Endothelial cell of umbilical vein (primary cell): Measurements from ENCODE around the gene ATP8A1. TPM values are rescaled to one million over a fixed set of nuclear protein-coding genes. Genes with fewer than 3 reads are reported as not detected.

ENCODE experiments used
- Bru-seq: library from RNA; stranded (reverse); fragments of 400-500 nt; gene quantifications from one replicate; lab custom pipeline; 2021; lab: Mats Ljungman, UMichigan
- BruChase-seq, 2 experiments: library from RNA; stranded (reverse); fragments of 400-500 nt; gene quantifications; one replicate each; lab custom pipeline; 2021; lab: Mats Ljungman, UMichigan
- BruUV-seq: library from RNA; stranded (reverse); fragments of 400-500 nt; replicated peaks from 2 replicates; lab custom pipeline; 2021; lab: Mats Ljungman, UMichigan
- CTCF ChIA-PET: fragments of 300-600, 350-600 bp; sonication (Branson Sonifier 250); formaldehyde crosslinking; loops from one replicate; lab custom pipeline; 2021; ENCODE audit warnings: antibody characterized with exemption, inconsistent platforms; lab: Charles Lee
- POLR2A ChIA-PET: fragments of 300-600, 350-600 bp; sonication (Branson Sonifier 250); formaldehyde crosslinking; loops from one replicate; lab custom pipeline; 2021; ENCODE audit warnings: antibody characterized with exemption, inconsistent platforms; lab: Charles Lee
- DNase-seq: peaks from one replicate; pipeline ENCODE4 v3.0.0-alpha.2; 2011; ENCODE audit warnings: low read depth, low spot score
- FAIRE-seq: peaks from 2 replicates; lab custom pipeline; 2011; peaks lifted over from hg19 to GRCh38; lab: Jason Lieb, UNC
- H2AFZ ChIP-seq: 2 replicates; pipeline ENCODE4 v1.6.0; 2012; ENCODE audit warnings: low read depth, low read length, control low read depth, inconsistent platforms
- H3K27ac ChIP-seq: 2 replicates; pipeline ENCODE4 v1.5.1; 2011; ENCODE audit warnings: low read depth, mild to moderate bottlenecking, control low read depth, low read length, moderate library complexity; ENCODE audit not compliant: insufficient read depth
- H3K27me3 ChIP-seq, 2 experiments: 2 replicates each; pipeline versions ENCODE4 v1.6.0 to v1.6.1; 2011; ENCODE audit warnings: low read length in 2 of 2, mixed read lengths in 1 of 2; ENCODE audit not compliant: control insufficient read depth in 2 of 2, insufficient read depth in 2 of 2
- H3K36me3 ChIP-seq, 2 experiments: 2 replicates in 1 of 2; 3 replicates in 1 of 2; pipeline ENCODE4 v1.5.1; 2011; ENCODE audit warnings: low read length in 2 of 2, mild to moderate bottlenecking in 1 of 2, moderate library complexity in 1 of 2; ENCODE audit not compliant: control insufficient read depth in 2 of 2, insufficient read depth in 2 of 2; ENCODE audit errors: extremely low read depth in 1 of 2
- H3K4me1 ChIP-seq: 3 replicates; pipeline ENCODE4 v1.5.1; 2011; ENCODE audit warnings: mild to moderate bottlenecking, low read length; ENCODE audit not compliant: control insufficient read depth, insufficient read depth; ENCODE audit errors: extremely low read depth
- H3K4me2 ChIP-seq: 2 replicates; pipeline ENCODE4 v1.6.1; 2011; ENCODE audit warnings: low read length, control low read depth, mixed read lengths; ENCODE audit not compliant: insufficient read depth
- H3K4me3 ChIP-seq, 3 experiments: fragments of 200-600 bp in 1 of 3; sonication (generic), shearing (Covaris generic) in 1 of 3; replicated peaks in 1 of 3; 2 replicates each; pipeline ENCODE4 v1.5.1; 2011 to 2016; ENCODE audit warnings: control low read depth in 3 of 3, low read length in 3 of 3, mild to moderate bottlenecking in 2 of 3, inconsistent platforms in 1 of 3, low read depth in 1 of 3, moderate library complexity in 1 of 3; ENCODE audit not compliant: insufficient read depth in 1 of 3
- H3K79me2 ChIP-seq: 2 replicates; pipeline ENCODE4 v1.6.0; 2012; ENCODE audit warnings: low read length, inconsistent platforms; ENCODE audit not compliant: control insufficient read depth, insufficient read depth
- H3K9ac ChIP-seq: replicated peaks from 2 replicates; pipeline ENCODE3; 2011; ENCODE audit warnings: low read length, control low read depth; ENCODE audit not compliant: insufficient read depth; ENCODE audit errors: extremely low read depth
- H3K9me1 ChIP-seq: replicated peaks from 3 replicates; pipeline ENCODE4 v1.6.0; 2011; ENCODE audit warnings: mild to moderate bottlenecking, low read length; ENCODE audit not compliant: control insufficient read depth, insufficient read depth; ENCODE audit errors: extremely low read depth
- H3K9me3 ChIP-seq: replicated peaks from 2 replicates; pipeline ENCODE4 v1.5.1; 2012; ENCODE audit warnings: low read length, inconsistent platforms; ENCODE audit not compliant: control insufficient read depth, insufficient read depth
- H4K20me1 ChIP-seq: replicated peaks from 2 replicates; pipeline ENCODE3; 2011; ENCODE audit warnings: mild to moderate bottlenecking, low read length; ENCODE audit not compliant: control insufficient read depth, insufficient read depth; ENCODE audit errors: extremely low read depth
- CTCF ChIP-seq, 2 donors: IDR thresholded peaks; 1 replicate in 1 of 2; 2 replicates in 1 of 2; pipeline ENCODE4 v1.5.1; 2011; ENCODE audit warnings: low read length in 2 of 2, mild to moderate bottlenecking in 2 of 2, moderate library complexity in 2 of 2, control low read depth in 1 of 2, inconsistent platforms in 1 of 2, low read depth in 1 of 2; ENCODE audit not compliant: insufficient read depth in 1 of 2; ENCODE audit errors: extremely low read depth in 1 of 2
- EZH2 ChIP-seq: IDR thresholded peaks from 2 replicates; pipeline ENCODE4 v1.6.1; 2012; ENCODE audit warnings: borderline replicate concordance, low read depth, mild to moderate bottlenecking, moderate library complexity, low read length, inconsistent platforms; ENCODE audit not compliant: severe bottlenecking
- FOS ChIP-seq: IDR thresholded peaks from 2 replicates; pipeline ENCODE4 v1.6.1; 2011; ENCODE audit warnings: mild to moderate bottlenecking, low read length, moderate library complexity, borderline replicate concordance; ENCODE audit not compliant: insufficient read depth
- GATA2 ChIP-seq: IDR thresholded peaks from 2 replicates; pipeline ENCODE4 v1.7.0; 2011; ENCODE audit warnings: low read depth, mild to moderate bottlenecking, moderate library complexity, mixed read lengths, low read length; ENCODE audit not compliant: insufficient read length, insufficient read depth
- JUN ChIP-seq: IDR thresholded peaks from 2 replicates; pipeline ENCODE4 v1.6.1; 2011; ENCODE audit warnings: borderline replicate concordance, low read depth; ENCODE audit not compliant: insufficient read length, insufficient read depth
- MAX ChIP-seq: IDR thresholded peaks from 2 replicates; pipeline ENCODE4 v1.6.1; 2011; ENCODE audit not compliant: insufficient read depth, insufficient read length
- MYC ChIP-seq: IDR thresholded peaks from one replicate; pipeline ENCODE4 v1.6.1; 2011; ENCODE audit warnings: mild to moderate bottlenecking, low read depth, low read length
- POLR2A ChIP-seq: IDR thresholded peaks from 2 replicates; pipeline ENCODE4 v1.6.1; 2012; ENCODE audit warnings: low read depth, mild to moderate bottlenecking, control low read depth, low read length
- POLR2AphosphoS5 ChIP-seq: IDR thresholded peaks from 2 replicates; pipeline ENCODE4 v1.6.1; 2012; ENCODE audit warnings: low read depth, mild to moderate bottlenecking, control low read depth, low read length, moderate library complexity; ENCODE audit not compliant: insufficient read depth
- dilution Hi-C: fragments of 300-500 bp; cut with MboI; formaldehyde crosslinking; loops from one replicate; pipeline ENCODE4 v1.15.0; 2019; ENCODE audit warnings: low sequenced_read_pairs; ENCODE audit not compliant: extremely low pct_ligation_motif_present
- intact Hi-C: fragments of 100-400 bp; cut with micrococcal nuclease; formaldehyde crosslinking; loops from one replicate; pipeline ENCODE4 v1.10.0; 2022
- long read RNA-seq: library from polyadenylated mRNA; stranded (forward); transcript quantifications from one replicate; pipeline ENCODE4 v2.0.0, GENCODE V29; 2021
- polyA minus RNA-seq, 3 experiments: library from RNA; depleted of rRNA, polyadenylated mRNA; stranded (reverse); fragments of >200 nt; gene quantifications; 1 replicate in 1 of 3; 2 replicates in 2 of 3; pipeline ENCODE4 v1.2.3, GENCODE V29; 2011
- polyA plus RNA-seq, 4 experiments: library from polyadenylated mRNA; depleted of rRNA in 3 of 4; stranded (reverse) in 3 of 4; unstranded in 1 of 4; fragments of >200 nt; gene quantifications; 2 replicates each; pipeline versions ENCODE4 v1.2.1 to v1.2.3, GENCODE V29; 2011 to 2012; ENCODE audit warnings: missing spikeins in 1 of 4
- total RNA-seq: library from RNA; stranded (reverse); gene quantifications from 2 replicates; pipeline ENCODE4 v1.2.3, GENCODE V29; 2021

The ATP8A1 gene
- total RNA-seq (1.9 and 11.5 TPM in 2 replicates), polyA plus RNA-seq (0.48 and 0.97 TPM in 2 replicates), polyA minus RNA-seq (2.6 and 4.0 TPM in 2 replicates), Bru-seq, nascent RNA (percentile 63 among the genes with signal in this experiment), BruChase-seq, experiment 1, labeled RNA remaining after a 6-hour chase (percentile 24 among the genes with signal in this experiment), BruChase-seq, experiment 2, labeled RNA remaining after a 2-hour chase (percentile 32 among the genes with signal in this experiment)
- polyA plus RNA-seq (2011; cell fraction: cytosol; rRNA removed), result 0.44 and 1.1 TPM in 2 replicates
- polyA plus RNA-seq (2011; cell fraction: nucleus; rRNA removed), result 8.7 and 9.0 TPM in 2 replicates
- 0.19 and 0.47 TPM in 2 replicates for polyA plus RNA-seq (2012)
- 1.5 TPM for polyA minus RNA-seq (2011; cell fraction: cytosol; rRNA and poly(A)+ RNA removed)
- 13.3 and 17.1 TPM in 2 replicates for polyA minus RNA-seq (2011; cell fraction: nucleus; rRNA and poly(A)+ RNA removed)
- long read RNA-seq, partial matches to known transcripts, result 0 of 1 reads
- long read RNA-seq, other reads (novel, unspliced or antisense), result 1 of 1 reads

- TF ChIP-seq FOS (no peak), MYC (no peak), JUN (no peak), CTCF (IDR thresholded peaks at IDR 0.05; ENCODE audit: extremely low read depth in 1 of 2, insufficient read depth in 1 of 2, low read depth in 1 of 2, low read length in 2 of 2) (no peak), MAX (no peak), POLR2A (peak; percentile 45), GATA2 (no peak), EZH2 (peak; percentile 47), POLR2AphosphoS5 (peak; percentile 16)
- CTCF ChIA-PET, result interaction anchor here (0.7 to 3.4 kb wide), 7 partner anchors 9 to 374 kb away, joined by 3 to 30 read pairs (median 3); no protein-coding TSS in a partner anchor
- BruUV-seq, result no TSS peak
- H3K9ac ChIP-seq, result peak within 1 kb of the TSS; percentile 78
- H3K79me2 ChIP-seq, result no peaks in the 10 kb centered on the region
- dilution Hi-C loops (no loop called here), intact Hi-C loops (loop anchor here (5.0 kb wide), 2 partner anchors 260 to 315 kb away; partner anchors contain the start of gene SHISA3)
- FAIRE-seq (peak; percentile 76), DNase-seq (peak; percentile 89)
- peak within 1 kb of the TSS; percentile 12 to 48 (median 47) for H3K4me3 ChIP-seq
- peak within 1 kb of the TSS; percentile 81 for H3K27ac ChIP-seq
- H3K4me2 ChIP-seq, result peak within 1 kb of the TSS; percentile 66
- H3K4me1 ChIP-seq, result peaks cover 26% of the 10 kb centered on the region
- H2AFZ ChIP-seq, result peak within 1 kb of the TSS; percentile 84
- H4K20me1 ChIP-seq, result no peaks in the 10 kb centered on the region
- POLR2A ChIA-PET, result no interaction called here
- no peaks in the 10 kb centered on the region for H3K9me3 ChIP-seq
- H3K9me1 ChIP-seq, result no peaks in the 10 kb centered on the region
- peaks cover 2 to 16% of the 10 kb centered on the region in 2 experiments for H3K27me3 ChIP-seq
- no peaks in the 10 kb centered on the region for H3K36me3 ChIP-seq
Observed at GRCh38 chr4:42656944-42657792, at the start of gene ATP8A1. ATP8A1 (minus strand) TSS chr4:42657105; CDS start chr4:42656873, 232 bp downstream.
